ENCODE measurements around the gene SPEG.

Gene SPEG

DNA sequence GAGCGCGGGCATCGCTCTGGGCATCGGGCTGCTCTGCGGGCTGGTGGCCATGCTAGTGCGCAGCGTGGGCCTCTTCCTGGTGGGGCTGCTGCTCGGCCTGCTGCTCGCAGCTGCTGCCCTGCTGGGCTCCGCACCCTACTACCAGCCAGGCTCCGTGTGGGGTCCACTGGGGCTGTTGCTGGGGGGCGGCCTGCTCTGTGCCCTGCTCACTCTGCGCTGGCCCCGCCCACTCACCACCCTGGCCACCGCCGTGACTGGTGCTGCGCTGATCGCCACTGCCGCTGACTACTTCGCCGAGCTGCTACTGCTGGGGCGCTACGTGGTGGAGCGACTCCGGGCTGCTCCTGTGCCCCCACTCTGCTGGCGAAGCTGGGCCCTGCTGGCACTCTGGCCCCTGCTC lies 113.0 kb downstream of the SPEG start:
- Histone ChIP-seq H3K4me3 (replicated peaks; ENCODE audit: insufficient read depth, low read length) (no peak overlapping the region), H3K27me3 (ENCODE audit: insufficient read depth, poor library complexity, severe bottlenecking) (peaks cover 36% of the 10 kb centered on the region), H3K27ac (replicated peaks) (no peak overlapping the region)
- TF ChIP-seq GABPA (IDR thresholded peaks at IDR 0.05; ENCODE audit: low read depth) = no peak
- TF ChIP-seq SPI1 (IDR thresholded peaks at IDR 0.05; ENCODE audit: borderline replicate concordance, low read depth) = no peak
- TF ChIP-seq, protein P1, sequence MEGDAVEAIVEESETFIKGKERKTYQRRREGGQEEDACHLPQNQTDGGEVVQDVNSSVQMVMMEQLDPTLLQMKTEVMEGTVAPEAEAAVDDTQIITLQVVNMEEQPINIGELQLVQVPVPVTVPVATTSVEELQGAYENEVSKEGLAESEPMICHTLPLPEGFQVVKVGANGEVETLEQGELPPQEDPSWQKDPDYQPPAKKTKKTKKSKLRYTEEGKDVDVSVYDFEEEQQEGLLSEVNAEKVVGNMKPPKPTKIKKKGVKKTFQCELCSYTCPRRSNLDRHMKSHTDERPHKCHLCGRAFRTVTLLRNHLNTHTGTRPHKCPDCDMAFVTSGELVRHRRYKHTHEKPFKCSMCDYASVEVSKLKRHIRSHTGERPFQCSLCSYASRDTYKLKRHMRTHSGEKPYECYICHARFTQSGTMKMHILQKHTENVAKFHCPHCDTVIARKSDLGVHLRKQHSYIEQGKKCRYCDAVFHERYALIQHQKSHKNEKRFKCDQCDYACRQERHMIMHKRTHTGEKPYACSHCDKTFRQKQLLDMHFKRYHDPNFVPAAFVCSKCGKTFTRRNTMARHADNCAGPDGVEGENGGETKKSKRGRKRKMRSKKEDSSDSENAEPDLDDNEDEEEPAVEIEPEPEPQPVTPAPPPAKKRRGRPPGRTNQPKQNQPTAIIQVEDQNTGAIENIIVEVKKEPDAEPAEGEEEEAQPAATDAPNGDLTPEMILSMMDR (IDR thresholded peaks at IDR 0.05; ENCODE audit: insufficient read depth, low read length) = no peak
- TF ChIP-seq POLR2AphosphoS5 (IDR thresholded peaks at IDR 0.05; ENCODE audit: low read depth) = no peak
- TF ChIP-seq, protein P2, sequence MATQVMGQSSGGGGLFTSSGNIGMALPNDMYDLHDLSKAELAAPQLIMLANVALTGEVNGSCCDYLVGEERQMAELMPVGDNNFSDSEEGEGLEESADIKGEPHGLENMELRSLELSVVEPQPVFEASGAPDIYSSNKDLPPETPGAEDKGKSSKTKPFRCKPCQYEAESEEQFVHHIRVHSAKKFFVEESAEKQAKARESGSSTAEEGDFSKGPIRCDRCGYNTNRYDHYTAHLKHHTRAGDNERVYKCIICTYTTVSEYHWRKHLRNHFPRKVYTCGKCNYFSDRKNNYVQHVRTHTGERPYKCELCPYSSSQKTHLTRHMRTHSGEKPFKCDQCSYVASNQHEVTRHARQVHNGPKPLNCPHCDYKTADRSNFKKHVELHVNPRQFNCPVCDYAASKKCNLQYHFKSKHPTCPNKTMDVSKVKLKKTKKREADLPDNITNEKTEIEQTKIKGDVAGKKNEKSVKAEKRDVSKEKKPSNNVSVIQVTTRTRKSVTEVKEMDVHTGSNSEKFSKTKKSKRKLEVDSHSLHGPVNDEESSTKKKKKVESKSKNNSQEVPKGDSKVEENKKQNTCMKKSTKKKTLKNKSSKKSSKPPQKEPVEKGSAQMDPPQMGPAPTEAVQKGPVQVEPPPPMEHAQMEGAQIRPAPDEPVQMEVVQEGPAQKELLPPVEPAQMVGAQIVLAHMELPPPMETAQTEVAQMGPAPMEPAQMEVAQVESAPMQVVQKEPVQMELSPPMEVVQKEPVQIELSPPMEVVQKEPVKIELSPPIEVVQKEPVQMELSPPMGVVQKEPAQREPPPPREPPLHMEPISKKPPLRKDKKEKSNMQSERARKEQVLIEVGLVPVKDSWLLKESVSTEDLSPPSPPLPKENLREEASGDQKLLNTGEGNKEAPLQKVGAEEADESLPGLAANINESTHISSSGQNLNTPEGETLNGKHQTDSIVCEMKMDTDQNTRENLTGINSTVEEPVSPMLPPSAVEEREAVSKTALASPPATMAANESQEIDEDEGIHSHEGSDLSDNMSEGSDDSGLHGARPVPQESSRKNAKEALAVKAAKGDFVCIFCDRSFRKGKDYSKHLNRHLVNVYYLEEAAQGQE (IDR thresholded peaks at IDR 0.05; ENCODE audit: insufficient replicate concordance, low read depth) = no peak
- DNase-seq (ENCODE audit: low read depth in 1 of 2, low spot score in 1 of 2) = no peak
